Rectal smooth muscle tissue (tissue), 1 donor: ENCODE data around the gene PROC.

Experiments
- H3K27ac ChIP-seq: one replicate; pipeline ENCODE4 v1.7.0; 2013; ENCODE audit warnings: low read depth, low read length, inconsistent platforms
- H3K27me3 ChIP-seq: one replicate; pipeline ENCODE4 v1.7.0; 2013; ENCODE audit warnings: low read length; ENCODE audit not compliant: control insufficient read depth, insufficient read depth
- H3K36me3 ChIP-seq: one replicate; pipeline ENCODE4 v1.7.0; 2013; ENCODE audit warnings: low read length; ENCODE audit not compliant: control insufficient read depth, insufficient read depth
- H3K4me1 ChIP-seq: one replicate; pipeline ENCODE4 v1.7.0; 2013; ENCODE audit warnings: low read length; ENCODE audit not compliant: control insufficient read depth, insufficient read depth
- H3K4me3 ChIP-seq: one replicate; pipeline ENCODE4 v1.7.0; 2013; ENCODE audit warnings: low read length
- H3K9ac ChIP-seq: one replicate; pipeline ENCODE4 v1.7.0; 2013; ENCODE audit warnings: low read length

The PROC gene

GRCh38 chr2:127386764-127387654 is 31.2 kb upstream of the PROC start:
- Histone ChIP-seq H3K4me3 (peak overlapping the region; percentile 87), H3K27me3 (no peaks in the 10 kb centered on the region), H3K4me1 (peaks cover 3% of the 10 kb centered on the region), H3K27ac (peak overlapping the region; percentile 99), H3K36me3 (no peaks in the 10 kb centered on the region), H3K9ac (peak overlapping the region; percentile 96)

- H3K27me3 ChIP-seq, result no peaks in the 10 kb centered on the region
- H3K4me1 ChIP-seq, result peaks cover 3% of the 10 kb centered on the region
- H3K36me3 ChIP-seq, result no peaks in the 10 kb centered on the region
- peak within 1 kb of the TSS; percentile 87 for H3K4me3 ChIP-seq
- H3K9ac ChIP-seq, result peak within 1 kb of the TSS; percentile 96
- H3K27ac ChIP-seq, result peak within 1 kb of the TSS; percentile 99
Observed at GRCh38 chr2:127387655-127388422, 30.4 kb upstream of the PROC start, which contains the start of gene MAP3K2. TSS of gene MAP3K2 (minus strand) at chr2:127387975. CDS start at chr2:127343129, 44,846 bp downstream.

GRCh38 chr2:127388423-127389164 is 29.6 kb upstream of the PROC start:
- Histone ChIP-seq H3K27ac (peak overlapping the region; percentile 87), H3K27me3 (no peaks in the 10 kb centered on the region), H3K9ac (peak overlapping the region; percentile 88), H3K36me3 (no peaks in the 10 kb centered on the region), H3K4me1 (peaks cover 3% of the 10 kb centered on the region), H3K4me3 (peak overlapping the region; percentile 68)

GRCh38 chr2:127389778-127390435 is 28.3 kb upstream of the PROC start:
- H3K4me1 ChIP-seq, result peaks cover 3% of the 10 kb centered on the region
- H3K27ac ChIP-seq, result no peak overlapping the region

GRCh38 chr2:127392133-127392827 is 25.9 kb upstream of the PROC start:
- H3K4me1 ChIP-seq, result no peaks in the 10 kb centered on the region
- H3K9ac ChIP-seq, result no peak overlapping the region
- no peak overlapping the region for H3K4me3 ChIP-seq
- no peak overlapping the region for H3K27ac ChIP-seq
- H3K27me3 ChIP-seq, result no peaks in the 10 kb centered on the region
- no peaks in the 10 kb centered on the region for H3K36me3 ChIP-seq

More at GRCh38 chr2:127389778-127390435, 28.3 kb upstream of the PROC start:
- H3K9ac ChIP-seq, result no peak overlapping the region
- H3K4me3 ChIP-seq, result no peak overlapping the region
- H3K27me3 ChIP-seq, result no peaks in the 10 kb centered on the region
- H3K36me3 ChIP-seq, result no peaks in the 10 kb centered on the region

- H3K4me1 ChIP-seq, result no peaks in the 10 kb centered on the region
- no peak overlapping the region for H3K27ac ChIP-seq
- H3K4me3 ChIP-seq, result no peak overlapping the region
- no peak overlapping the region for H3K9ac ChIP-seq
- H3K27me3 ChIP-seq, result no peaks in the 10 kb centered on the region
- H3K36me3 ChIP-seq, result no peaks in the 10 kb centered on the region
Observed at GRCh38 chr2:127392828-127393578, 25.2 kb upstream of the PROC start.

- Histone ChIP-seq H3K4me1 (peaks cover 3% of the 10 kb centered on the region), H3K9ac (no peak overlapping the region), H3K36me3 (no peaks in the 10 kb centered on the region), H3K27ac (no peak overlapping the region), H3K27me3 (no peaks in the 10 kb centered on the region), H3K4me3 (no peak overlapping the region)
Observed at GRCh38 chr2:127394492-127394891, 23.7 kb upstream of the PROC start.

- Histone ChIP-seq H3K9ac (no peak overlapping the region), H3K36me3 (no peaks in the 10 kb centered on the region), H3K4me1 (peaks cover 8% of the 10 kb centered on the region), H3K27ac (no peak overlapping the region), H3K4me3 (no peak overlapping the region), H3K27me3 (no peaks in the 10 kb centered on the region)
Observed at GRCh38 chr2:127397568-127398238, 20.5 kb upstream of the PROC start.

GRCh38 chr2:127398239-127398590 is 20.0 kb upstream of the PROC start:
- Histone ChIP-seq H3K36me3 (no peaks in the 10 kb centered on the region), H3K4me3 (no peak overlapping the region), H3K27me3 (no peaks in the 10 kb centered on the region), H3K4me1 (peaks cover 8% of the 10 kb centered on the region), H3K27ac (no peak overlapping the region), H3K9ac (no peak overlapping the region)

GRCh38 chr2:127400533-127400896 is 17.7 kb upstream of the PROC start:
- Histone ChIP-seq H3K9ac (no peak overlapping the region), H3K4me3 (peak overlapping the region; percentile 46), H3K27me3 (no peaks in the 10 kb centered on the region), H3K4me1 (peaks cover 8% of the 10 kb centered on the region), H3K36me3 (no peaks in the 10 kb centered on the region), H3K27ac (no peak overlapping the region)
